DND-41 (cell line): ENCODE results near the gene CEP78.

ENCODE experiments used
- CTCF ChIP-seq: IDR thresholded peaks from 2 replicates; pipeline ENCODE4 v1.5.1; 2012; ENCODE audit warnings: borderline replicate concordance, low read length, moderate library complexity, mild to moderate bottlenecking; ENCODE audit not compliant: poor library complexity, severe bottlenecking; ENCODE audit errors: extremely low read depth
- EZH2 ChIP-seq: IDR thresholded peaks from 3 replicates; pipeline ENCODE4 v1.6.1; 2012; ENCODE audit warnings: borderline replicate concordance, low read depth, mild to moderate bottlenecking, moderate library complexity, low read length, inconsistent platforms; ENCODE audit not compliant: severe bottlenecking

- TF ChIP-seq CTCF (no peak), EZH2 (no peak)
Measured at GRCh38 chr9:78288214-78288892, 52.5 kb downstream of the CEP78 start.
